ENCODE results near the gene ETNPPL. TPM values are rescaled to one million over a fixed set of nuclear protein-coding genes. Genes with fewer than 3 reads are reported as not detected.
A peak's percentile ranks its signal among the peaks of the same experiment; 100 is the strongest.

The ETNPPL gene
- total RNA-seq, 4 donors from 2014 or later, result not detected

- TF ChIP-seq POLR2A (IDR thresholded peaks at IDR 0.05) (no peak), CTCF (IDR thresholded peaks at IDR 0.05) (no peak)
- intact Hi-C loops (cut with DNase I; ENCODE audit: low total_unique reads), result no loop called here
- peak in 1 of 2 donors; percentile 61 for DNase-seq (ENCODE audit: low spot score in 2 of 2)
- 63 to 72% methylated on average over 5 of the region's 5 CpGs for WGBS, 2 donors
- no peak overlapping the region for H3K4me3 ChIP-seq (ENCODE audit: low read depth, poor library complexity, severe bottlenecking)
Measured at GRCh38 chr4:108774809-108775530, 12.1 kb upstream of the ETNPPL start.

DNA sequence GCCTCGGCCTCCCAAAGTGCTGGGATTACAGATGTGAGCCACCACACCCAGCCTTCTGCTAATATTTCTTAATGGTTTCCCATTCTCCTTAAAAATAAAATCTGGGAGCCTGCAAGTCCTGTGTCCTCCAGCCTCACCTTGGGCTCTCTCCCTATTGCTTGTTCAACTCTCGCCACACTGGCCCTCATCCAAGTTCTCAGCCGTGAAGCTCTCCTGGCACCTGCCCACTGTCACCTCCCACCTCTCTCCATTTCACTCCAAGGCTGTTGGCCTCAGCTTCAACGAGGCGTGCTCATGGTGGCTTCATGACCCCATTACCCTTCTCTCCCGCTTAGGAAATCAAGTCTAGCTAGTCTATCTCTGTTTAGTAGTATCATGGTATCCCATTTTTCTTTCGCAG lies 9.5 kb upstream of the ETNPPL start:
- intact Hi-C loops (cut with DNase I; ENCODE audit: low total_unique reads), result no loop called here
- TF ChIP-seq POLR2A (IDR thresholded peaks at IDR 0.05) (no peak), CTCF (IDR thresholded peaks at IDR 0.05) (no peak)
- whole genome bisulfite sequencing, 2 donors, result 83 to 87% methylated on average over 7 of the region's 7 CpGs
- no peak overlapping the region for H3K4me3 ChIP-seq (ENCODE audit: low read depth, poor library complexity, severe bottlenecking)
- peak in 1 of 2 donors; percentile 53 for DNase-seq (ENCODE audit: low spot score in 2 of 2)

- intact Hi-C loops (cut with DNase I; ENCODE audit: low total_unique reads), result no loop called here
- DNase-seq (ENCODE audit: low spot score in 2 of 2), result no peak
- 89 to 97% methylated on average over 3 of the region's 3 CpGs for WGBS, 2 donors
- no peak overlapping the region for H3K4me3 ChIP-seq (ENCODE audit: low read depth, poor library complexity, severe bottlenecking)
- TF ChIP-seq POLR2A (IDR thresholded peaks at IDR 0.05) (no peak), CTCF (IDR thresholded peaks at IDR 0.05) (no peak)
Measured at GRCh38 chr4:108766058-108766457, 3.2 kb upstream of the ETNPPL start.

DNA sequence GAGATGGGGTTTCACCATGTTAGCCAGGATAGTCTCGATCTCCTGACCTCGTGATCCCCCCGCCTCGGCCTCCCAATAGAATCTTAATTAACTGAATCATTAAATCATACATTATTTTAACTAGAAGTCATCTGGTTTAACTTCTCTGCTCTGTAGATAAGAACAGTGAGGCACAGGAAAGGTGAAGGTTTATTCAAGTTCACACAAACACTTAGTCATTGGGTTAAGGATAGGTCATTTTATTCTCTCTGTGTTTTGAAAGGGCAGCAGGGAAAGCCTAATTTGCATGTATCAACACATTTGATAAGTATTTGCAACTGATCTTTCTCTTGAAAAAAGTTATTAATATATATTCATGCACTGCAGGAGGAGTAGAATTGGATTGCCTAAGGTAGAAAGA lies 1.1 kb upstream of the ETNPPL start:
- intact Hi-C loops (cut with DNase I; ENCODE audit: low total_unique reads), result no loop called here
- no peak overlapping the region for H3K4me3 ChIP-seq (ENCODE audit: low read depth, poor library complexity, severe bottlenecking)
- WGBS, 2 donors, result 95 to 96% methylated on average over 4 of the region's 4 CpGs
- no peak for DNase-seq (ENCODE audit: low spot score in 2 of 2)
- TF ChIP-seq POLR2A (IDR thresholded peaks at IDR 0.05), result no peak

DNA sequence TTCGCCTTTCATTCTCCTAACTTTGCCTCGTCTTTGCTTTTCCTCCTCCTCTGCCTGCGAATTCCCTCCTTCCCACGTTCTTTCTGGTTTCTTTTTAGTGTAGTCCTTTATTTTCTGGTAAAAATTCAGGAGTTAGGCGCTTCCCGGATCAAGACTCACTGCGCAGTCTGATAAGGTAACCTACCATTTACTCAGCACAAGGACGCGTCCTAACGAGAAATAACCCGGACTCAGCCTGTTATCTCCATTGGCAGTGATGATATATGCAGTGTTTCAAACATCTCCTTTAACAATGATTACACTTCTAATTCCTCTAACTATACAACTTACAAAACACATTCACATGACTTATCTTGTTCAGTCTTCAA lies 357 bp upstream of the ETNPPL start:
- intact Hi-C loops (cut with DNase I; ENCODE audit: low total_unique reads), result no loop called here
- TF ChIP-seq CTCF (IDR thresholded peaks at IDR 0.05) (no peak), POLR2A (IDR thresholded peaks at IDR 0.05) (no peak)
- peak in 1 of 2 donors; percentile 71 for DNase-seq (ENCODE audit: low spot score in 2 of 2)

GRCh38 chr4:108758498-108758897 lies 4.4 kb downstream of the ETNPPL start:
- no peak for DNase-seq (ENCODE audit: low spot score in 2 of 2)

More for the DNA sequence above, 357 bp upstream of the ETNPPL start:
- peak overlapping the region; percentile 5 for H3K4me3 ChIP-seq (ENCODE audit: low read depth, poor library complexity, severe bottlenecking)
- 10 to 17% methylated on average over 11 of the region's 11 CpGs for WGBS, 2 donors

More at GRCh38 chr4:108758498-108758897, 4.4 kb downstream of the ETNPPL start:
- WGBS, 2 donors, result 86 to 90% methylated on average over 6 to 9 of the region's 9 CpGs
- TF ChIP-seq POLR2A (IDR thresholded peaks at IDR 0.05) (no peak), CTCF (IDR thresholded peaks at IDR 0.05) (no peak)
- intact Hi-C loops (cut with DNase I; ENCODE audit: low total_unique reads), result no loop called here
- no peak overlapping the region for H3K4me3 ChIP-seq (ENCODE audit: low read depth, poor library complexity, severe bottlenecking)
